Keratinocyte (primary cell): Measurements from ENCODE around the gene ADD2. TPM values are rescaled to one million over a fixed set of nuclear protein-coding genes. Genes with fewer than 3 reads are reported as not detected.

Experiments
- DNase-seq: peaks from one replicate; pipeline ENCODE4 v3.0.0-alpha.2; 2011; ENCODE audit warnings: low read depth, missing footprints, low spot score
- FAIRE-seq: peaks from 2 replicates; lab custom pipeline; 2011; peaks lifted over from hg19 to GRCh38; lab: Jason Lieb, UNC
- H2AFZ ChIP-seq: 2 replicates; pipeline ENCODE4 v1.6.0; 2012; ENCODE audit warnings: low read length, control low read depth, inconsistent platforms; ENCODE audit not compliant: control insufficient read depth
- H3K27ac ChIP-seq: 2 replicates; pipeline ENCODE4 v1.5.1; 2011; ENCODE audit warnings: low read length; ENCODE audit not compliant: control insufficient read depth, insufficient read depth
- H3K27me3 ChIP-seq: 3 replicates; pipeline ENCODE4 v1.6.0; 2011; ENCODE audit warnings: low read length; ENCODE audit not compliant: control insufficient read depth, insufficient read depth; ENCODE audit errors: extremely low read depth
- H3K36me3 ChIP-seq, 2 experiments: 2 replicates in 1 of 2; 3 replicates in 1 of 2; pipeline ENCODE4 v1.5.1; 2011; ENCODE audit warnings: low read length in 2 of 2, mild to moderate bottlenecking in 1 of 2; ENCODE audit not compliant: control insufficient read depth in 2 of 2, insufficient read depth in 2 of 2; ENCODE audit errors: extremely low read depth in 1 of 2
- H3K4me1 ChIP-seq: 3 replicates; pipeline ENCODE4 v1.5.1; 2011; ENCODE audit warnings: low read length; ENCODE audit not compliant: control insufficient read depth, insufficient read depth; ENCODE audit errors: extremely low read depth
- H3K4me2 ChIP-seq: 3 replicates; pipeline ENCODE4 v1.6.0; 2011; ENCODE audit warnings: low read depth, low read length; ENCODE audit not compliant: control insufficient read depth, insufficient read depth; ENCODE audit errors: extremely low read depth
- H3K4me3 ChIP-seq, 3 experiments: fragments of 200-600 bp in 1 of 3; sonication (generic) in 1 of 3; 2 replicates in 2 of 3; 3 replicates in 1 of 3; pipeline ENCODE4 v1.5.1; 2011 to 2016; ENCODE audit warnings: low read length in 3 of 3, mild to moderate bottlenecking in 3 of 3, control low read depth in 2 of 3, inconsistent platforms in 1 of 3, low read depth in 1 of 3, mixed read lengths in 1 of 3, mixed run types in 1 of 3, moderate library complexity in 1 of 3; ENCODE audit not compliant: control insufficient read depth in 2 of 3, insufficient read depth in 2 of 3; ENCODE audit errors: extremely low read depth in 1 of 3
- H3K79me2 ChIP-seq: 2 replicates; pipeline ENCODE4 v1.6.0; 2012; ENCODE audit warnings: low read length; ENCODE audit not compliant: control insufficient read depth, insufficient read depth
- H3K9ac ChIP-seq: 3 replicates; pipeline ENCODE4 v1.6.0; 2011; ENCODE audit warnings: low read length; ENCODE audit not compliant: control insufficient read depth, insufficient read depth; ENCODE audit errors: extremely low read depth
- H3K9me1 ChIP-seq: 3 replicates; pipeline ENCODE4 v1.6.0; 2011; ENCODE audit warnings: low read length; ENCODE audit not compliant: control insufficient read depth, insufficient read depth; ENCODE audit errors: extremely low read depth
- H3K9me3 ChIP-seq: 2 replicates; pipeline ENCODE4 v1.5.1; 2012; ENCODE audit warnings: low read depth, low read length; ENCODE audit not compliant: control insufficient read depth
- H4K20me1 ChIP-seq: 3 replicates; pipeline ENCODE4 v1.6.0; 2011; ENCODE audit warnings: low read length; ENCODE audit not compliant: control insufficient read depth, insufficient read depth; ENCODE audit errors: extremely low read depth
- EZH2 ChIP-seq: IDR thresholded peaks from one replicate; pipeline ENCODE4 v1.6.1; 2012; ENCODE audit warnings: inconsistent platforms, mild to moderate bottlenecking, low read length, moderate library complexity
- dilution Hi-C: fragments of 300-500 bp; cut with MboI; formaldehyde crosslinking; loops from one replicate; pipeline ENCODE4 v1.7.0; 2020; ENCODE audit warnings: low sequenced_read_pairs; ENCODE audit not compliant: extremely low pct_ligation_motif_present
- polyA plus RNA-seq, 5 experiments: library from polyadenylated mRNA; depleted of rRNA in 3 of 5; stranded (reverse) in 3 of 5; stranded (forward) in 1 of 5; unstranded in 1 of 5; fragments of >200 nt; gene quantifications; 1 replicate in 1 of 5; 2 replicates in 3 of 5; 3 replicates in 1 of 5; pipeline versions ENCODE4 v1.2.1 to v1.2.3, GENCODE V29; 2011 to 2012; ENCODE audit warnings: missing spikeins in 2 of 5, low read depth in 1 of 5, low replicate concordance in 1 of 5
- TF ChIP-seq, protein P1 (sequence below), 3 experiments: IDR thresholded peaks in 1 of 3; conservative IDR thresholded peaks in 1 of 3; optimal IDR thresholded peaks in 1 of 3; 2 replicates in 2 of 3; 3 replicates in 1 of 3; pipeline versions ENCODE3 to v1.5.1; 2011; ENCODE audit warnings: low read length in 3 of 3, mild to moderate bottlenecking in 3 of 3, moderate library complexity in 2 of 3, control low read depth in 1 of 3, inconsistent platforms in 1 of 3; ENCODE audit not compliant: insufficient read depth in 2 of 3; ENCODE audit errors: extremely low read depth in 1 of 3

The ADD2 gene
- polyA plus RNA-seq, 1 donor (not counting 4 experiments of a cell fraction or from before 2014, with no cell fraction given), result 0.05 TPM

DNA sequence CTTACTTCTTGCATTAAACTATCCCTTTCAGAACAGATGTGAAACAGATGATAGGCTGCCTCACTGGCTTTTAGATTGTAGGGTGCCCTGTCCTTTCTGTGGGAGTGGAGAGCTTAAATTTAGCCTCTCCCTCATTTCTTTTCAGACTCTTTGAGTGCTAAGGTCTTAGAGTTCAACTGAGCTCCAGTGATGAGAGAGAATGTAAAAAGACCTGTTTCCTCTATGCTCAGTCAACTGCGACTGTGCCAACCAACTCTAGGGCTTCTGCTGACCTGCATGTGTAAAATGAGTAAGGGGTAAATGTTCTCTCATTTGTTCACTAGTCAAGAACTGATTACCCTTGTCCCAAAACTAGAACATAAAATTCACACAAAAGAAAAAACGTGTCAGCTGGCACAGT, 109.5 kb downstream of the ADD2 start:
- H3K9ac ChIP-seq, result no peak overlapping the region
- H3K4me3 ChIP-seq, result no peak overlapping the region
- H3K9me3 ChIP-seq, result no peaks in the 10 kb centered on the region
- no peak overlapping the region for H3K27ac ChIP-seq
- H3K4me1 ChIP-seq, result no peaks in the 10 kb centered on the region
- H2AFZ ChIP-seq, result no peak overlapping the region
- DNase-seq (no peak), FAIRE-seq (no peak)
- H3K4me2 ChIP-seq, result no peak overlapping the region
- dilution Hi-C loops, result no loop called here
- no peaks in the 10 kb centered on the region for H3K9me1 ChIP-seq
- no peaks in the 10 kb centered on the region for H3K79me2 ChIP-seq
- no peaks in the 10 kb centered on the region for H4K20me1 ChIP-seq
- H3K27me3 ChIP-seq, result peaks cover 39% of the 10 kb centered on the region
- TF ChIP-seq, protein P1, sequence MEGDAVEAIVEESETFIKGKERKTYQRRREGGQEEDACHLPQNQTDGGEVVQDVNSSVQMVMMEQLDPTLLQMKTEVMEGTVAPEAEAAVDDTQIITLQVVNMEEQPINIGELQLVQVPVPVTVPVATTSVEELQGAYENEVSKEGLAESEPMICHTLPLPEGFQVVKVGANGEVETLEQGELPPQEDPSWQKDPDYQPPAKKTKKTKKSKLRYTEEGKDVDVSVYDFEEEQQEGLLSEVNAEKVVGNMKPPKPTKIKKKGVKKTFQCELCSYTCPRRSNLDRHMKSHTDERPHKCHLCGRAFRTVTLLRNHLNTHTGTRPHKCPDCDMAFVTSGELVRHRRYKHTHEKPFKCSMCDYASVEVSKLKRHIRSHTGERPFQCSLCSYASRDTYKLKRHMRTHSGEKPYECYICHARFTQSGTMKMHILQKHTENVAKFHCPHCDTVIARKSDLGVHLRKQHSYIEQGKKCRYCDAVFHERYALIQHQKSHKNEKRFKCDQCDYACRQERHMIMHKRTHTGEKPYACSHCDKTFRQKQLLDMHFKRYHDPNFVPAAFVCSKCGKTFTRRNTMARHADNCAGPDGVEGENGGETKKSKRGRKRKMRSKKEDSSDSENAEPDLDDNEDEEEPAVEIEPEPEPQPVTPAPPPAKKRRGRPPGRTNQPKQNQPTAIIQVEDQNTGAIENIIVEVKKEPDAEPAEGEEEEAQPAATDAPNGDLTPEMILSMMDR (optimal IDR thresholded peaks at IDR 0.05 in 1 of 3, IDR thresholded peaks at IDR 0.05 in 1 of 3, conservative IDR thresholded peaks at IDR 0.05 in 1 of 3; ENCODE audit: extremely low read depth in 1 of 3, insufficient read depth in 2 of 3, low read length in 3 of 3), result no peak
- TF ChIP-seq EZH2, result no peak
- H3K36me3 ChIP-seq, result no peaks in the 10 kb centered on the region

DNA sequence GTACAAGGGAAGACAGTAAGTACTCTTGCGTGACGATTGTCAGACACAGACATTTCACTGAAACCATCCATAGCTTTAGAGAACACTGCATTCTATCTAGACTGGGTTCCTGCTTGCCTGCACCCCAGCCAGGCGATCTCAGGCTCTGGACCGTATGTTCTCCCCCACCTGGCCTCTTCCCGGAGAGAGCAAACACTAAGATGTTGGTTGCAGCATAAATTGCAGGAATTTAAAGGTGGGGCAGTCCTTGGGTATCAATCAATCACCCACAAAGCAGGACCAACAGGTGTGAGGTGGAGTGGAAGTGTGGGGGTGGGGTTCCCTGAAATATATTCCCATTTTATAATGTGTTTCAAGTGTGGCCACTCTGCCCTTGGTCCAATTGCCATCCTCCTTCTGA, 110.8 kb downstream of the ADD2 start:
- H3K4me3 ChIP-seq, result no peak overlapping the region
- FAIRE-seq (no peak), DNase-seq (no peak)
- no peak overlapping the region for H3K4me2 ChIP-seq
- H4K20me1 ChIP-seq, result no peaks in the 10 kb centered on the region
- no peaks in the 10 kb centered on the region for H3K36me3 ChIP-seq
- H3K9me3 ChIP-seq, result no peaks in the 10 kb centered on the region
- peaks cover 35% of the 10 kb centered on the region for H3K27me3 ChIP-seq
- H3K27ac ChIP-seq, result no peak overlapping the region
- H3K4me1 ChIP-seq, result no peaks in the 10 kb centered on the region
- dilution Hi-C loops, result no loop called here
- TF ChIP-seq, protein P1 (optimal IDR thresholded peaks at IDR 0.05 in 1 of 3, IDR thresholded peaks at IDR 0.05 in 1 of 3, conservative IDR thresholded peaks at IDR 0.05 in 1 of 3; ENCODE audit: extremely low read depth in 1 of 3, insufficient read depth in 2 of 3, low read length in 3 of 3), result no peak
- no peak for TF ChIP-seq EZH2
- H2AFZ ChIP-seq, result no peak overlapping the region
- H3K79me2 ChIP-seq, result no peaks in the 10 kb centered on the region
- H3K9ac ChIP-seq, result no peak overlapping the region
- no peaks in the 10 kb centered on the region for H3K9me1 ChIP-seq
